Mesothelial cell of epicardium (in vitro differentiated cells): ENCODE data around the gene KCNH2. TPM values are rescaled to one million over a fixed set of nuclear protein-coding genes. Genes with fewer than 3 reads are reported as not detected.
"Not testable (repeated sequence)": the region's sequence is repeated elsewhere in the genome, so short reads cannot be mapped to it uniquely, and the experiment has no call there.

Source experiments
- DNase-seq, 2 experiments: peaks; one replicate each; pipeline ENCODE4 v3.0.0; 2021; ENCODE audit warnings: low spot score in 2 of 2; ENCODE audit not compliant: unreplicated experiment in 2 of 2
- H3K27ac Mint-ChIP-seq: 2 replicates; pipeline ENCODE4 v1.8.0; 2021; ENCODE audit warnings: mixed read lengths
- H3K27me3 Mint-ChIP-seq: 2 replicates; pipeline ENCODE4 v1.8.0; 2021; ENCODE audit warnings: low read depth, mixed read lengths
- H3K36me3 Mint-ChIP-seq: 2 replicates; pipeline ENCODE4 v1.8.0; 2021; ENCODE audit warnings: mixed read lengths
- H3K4me1 Mint-ChIP-seq: 2 replicates; pipeline ENCODE4 v1.8.0; 2021; ENCODE audit warnings: mixed read lengths
- H3K4me3 Mint-ChIP-seq: 2 replicates; pipeline ENCODE4 v1.8.0; 2021; ENCODE audit warnings: mild to moderate bottlenecking, moderate library complexity, mixed read lengths
- H3K9me3 Mint-ChIP-seq: 2 replicates; pipeline ENCODE4 v1.8.0; 2021; ENCODE audit warnings: mixed read lengths
- total RNA-seq: library from RNA; stranded (reverse); gene quantifications from 3 replicates; pipeline ENCODE4 v1.2.1, GENCODE V29; 2021
- TF ChIP-seq, protein P1 (sequence below): fragments of 200-600 bp; sonication (generic); IDR thresholded peaks from one replicate; pipeline ENCODE4 v1.5.0; 2021; ENCODE audit warnings: antibody characterized with exemption; ENCODE audit not compliant: unreplicated experiment

KCNH2 gene
- total RNA-seq, 1 donor from 2014 or later = 11.2 TPM

DNA sequence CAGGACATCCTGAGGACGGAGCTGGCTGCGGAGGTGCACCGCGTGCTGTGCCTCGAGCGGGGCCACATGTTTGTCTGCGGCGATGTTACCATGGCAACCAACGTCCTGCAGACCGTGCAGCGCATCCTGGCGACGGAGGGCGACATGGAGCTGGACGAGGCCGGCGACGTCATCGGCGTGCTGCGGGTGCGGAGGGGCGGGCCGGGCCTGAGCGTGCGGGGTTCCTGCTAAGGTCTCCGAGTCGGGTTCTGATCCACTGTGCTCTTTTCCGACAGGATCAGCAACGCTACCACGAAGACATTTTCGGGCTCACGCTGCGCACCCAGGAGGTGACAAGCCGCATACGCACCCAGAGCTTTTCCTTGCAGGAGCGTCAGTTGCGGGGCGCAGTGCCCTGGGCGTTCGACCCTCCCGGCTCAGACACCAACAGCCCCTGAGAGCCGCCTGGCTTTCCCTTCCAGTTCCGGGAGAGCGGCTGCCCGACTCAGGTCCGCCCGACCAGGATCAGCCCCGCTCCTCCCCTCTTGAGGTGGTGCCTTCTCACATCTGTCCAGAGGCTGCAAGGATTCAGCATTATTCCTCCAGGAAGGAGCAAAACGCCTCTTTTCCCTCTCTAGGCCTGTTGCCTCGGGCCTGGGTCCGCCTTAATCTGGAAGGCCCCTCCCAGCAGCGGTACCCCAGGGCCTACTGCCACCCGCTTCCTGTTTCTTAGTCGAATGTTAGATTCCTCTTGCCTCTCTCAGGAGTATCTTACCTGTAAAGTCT, 35.8 kb upstream of the KCNH2 start:
- Mint-ChIP-seq H3K27me3 (peaks cover 45% of the 10 kb centered on the region), H3K36me3 (peaks cover 6% of the 10 kb centered on the region), H3K4me3 (peak overlapping the region; percentile 43)

DNA sequence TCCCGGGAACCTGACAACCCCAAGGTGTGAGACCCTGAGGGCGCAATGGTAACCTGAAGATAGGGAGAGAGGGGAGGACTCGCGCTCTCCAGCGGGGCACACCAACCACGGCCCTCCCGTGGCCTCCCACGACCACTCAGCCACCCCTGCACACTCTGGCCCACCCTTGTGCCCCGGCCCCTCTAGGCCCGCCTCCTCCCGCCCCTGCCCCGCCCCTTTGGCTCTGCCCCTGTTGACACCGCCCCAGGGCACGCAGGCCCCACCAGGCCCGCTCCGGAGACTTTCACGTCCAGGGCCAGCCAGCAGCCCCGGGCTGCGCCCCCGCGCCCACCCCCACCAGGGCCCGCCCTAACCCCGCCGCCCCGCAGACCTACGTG, 35.2 kb upstream of the KCNH2 start:
- no peak overlapping the region for H3K27ac Mint-ChIP-seq
- peak overlapping the region; percentile 24 for H3K4me3 Mint-ChIP-seq
- H3K4me1 Mint-ChIP-seq = peaks cover 30% of the 10 kb centered on the region
- TF ChIP-seq, protein P1, sequence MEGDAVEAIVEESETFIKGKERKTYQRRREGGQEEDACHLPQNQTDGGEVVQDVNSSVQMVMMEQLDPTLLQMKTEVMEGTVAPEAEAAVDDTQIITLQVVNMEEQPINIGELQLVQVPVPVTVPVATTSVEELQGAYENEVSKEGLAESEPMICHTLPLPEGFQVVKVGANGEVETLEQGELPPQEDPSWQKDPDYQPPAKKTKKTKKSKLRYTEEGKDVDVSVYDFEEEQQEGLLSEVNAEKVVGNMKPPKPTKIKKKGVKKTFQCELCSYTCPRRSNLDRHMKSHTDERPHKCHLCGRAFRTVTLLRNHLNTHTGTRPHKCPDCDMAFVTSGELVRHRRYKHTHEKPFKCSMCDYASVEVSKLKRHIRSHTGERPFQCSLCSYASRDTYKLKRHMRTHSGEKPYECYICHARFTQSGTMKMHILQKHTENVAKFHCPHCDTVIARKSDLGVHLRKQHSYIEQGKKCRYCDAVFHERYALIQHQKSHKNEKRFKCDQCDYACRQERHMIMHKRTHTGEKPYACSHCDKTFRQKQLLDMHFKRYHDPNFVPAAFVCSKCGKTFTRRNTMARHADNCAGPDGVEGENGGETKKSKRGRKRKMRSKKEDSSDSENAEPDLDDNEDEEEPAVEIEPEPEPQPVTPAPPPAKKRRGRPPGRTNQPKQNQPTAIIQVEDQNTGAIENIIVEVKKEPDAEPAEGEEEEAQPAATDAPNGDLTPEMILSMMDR = no peak
- DNase-seq = no peak
- H3K36me3 Mint-ChIP-seq = peaks cover 6% of the 10 kb centered on the region
- peaks cover 41% of the 10 kb centered on the region for H3K27me3 Mint-ChIP-seq
- H3K9me3 Mint-ChIP-seq = no peaks in the 10 kb centered on the region

More for the DNA sequence above, 35.8 kb upstream of the KCNH2 start:
- TF ChIP-seq, protein P1 = no peak
- H3K9me3 Mint-ChIP-seq = no peaks in the 10 kb centered on the region
- peak in 1 of 2 experiments; percentile 66 for DNase-seq
- H3K4me1 Mint-ChIP-seq = peaks cover 32% of the 10 kb centered on the region
- no peak overlapping the region for H3K27ac Mint-ChIP-seq

DNA sequence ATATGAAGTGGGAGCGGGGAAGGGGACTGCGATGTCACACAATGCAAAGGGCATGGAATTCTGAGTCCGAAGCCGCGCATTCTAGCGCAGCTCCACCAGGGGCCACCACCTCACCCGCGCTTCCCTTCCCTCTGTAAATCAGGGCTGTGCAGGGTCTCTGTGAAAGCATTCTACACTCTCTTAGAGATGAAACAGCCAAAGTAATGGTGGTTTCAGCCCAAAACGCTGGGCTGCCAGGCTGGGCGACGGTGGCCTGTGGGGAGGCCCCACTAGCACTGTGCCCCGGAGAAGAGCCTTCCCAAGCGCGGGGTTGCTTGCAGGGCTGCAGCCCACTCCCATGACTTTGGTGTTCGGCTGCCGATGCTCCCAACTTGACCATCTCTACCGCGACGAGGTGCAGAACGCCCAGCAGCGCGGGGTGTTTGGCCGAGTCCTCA, 34.8 kb upstream of the KCNH2 start:
- TF ChIP-seq, protein P1 = peak; percentile 19
- Mint-ChIP-seq H3K36me3 (peaks cover 6% of the 10 kb centered on the region), H3K4me3 (peak overlapping the region; percentile 24), H3K9me3 (no peaks in the 10 kb centered on the region), H3K27ac (no peak overlapping the region), H3K4me1 (peaks cover 30% of the 10 kb centered on the region), H3K27me3 (peaks cover 37% of the 10 kb centered on the region)
- no peak for DNase-seq

DNA sequence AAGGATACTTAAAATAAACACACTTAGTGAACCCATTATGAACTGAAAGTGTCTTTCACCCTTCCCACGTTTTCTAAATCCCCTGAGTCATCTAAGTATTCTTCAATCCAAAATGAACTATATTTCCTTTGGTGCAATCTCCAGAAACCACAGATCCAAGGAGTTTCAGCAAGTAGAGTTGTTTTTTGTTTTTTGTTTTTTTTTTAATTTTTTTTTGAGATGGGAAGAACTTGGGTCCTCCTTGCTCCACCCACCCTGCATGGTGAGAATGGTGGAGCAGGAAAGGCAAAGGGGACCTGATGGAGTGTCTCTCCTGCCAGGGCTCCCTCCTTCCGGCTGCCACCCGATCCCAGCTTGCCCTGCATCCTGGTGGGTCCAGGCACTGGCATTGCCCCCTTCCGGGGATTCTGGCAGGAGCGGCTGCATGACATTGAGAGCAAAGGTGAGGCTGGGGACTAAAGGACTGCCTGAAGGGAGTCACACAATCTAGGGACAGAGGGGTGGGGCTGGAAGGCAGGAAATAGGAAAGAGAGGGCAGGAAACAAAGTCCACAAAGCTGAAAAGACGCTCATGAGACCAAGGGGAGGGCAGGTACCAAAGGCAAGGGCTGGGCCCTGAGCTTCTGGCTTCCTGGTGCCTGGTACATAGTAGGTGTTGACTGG, 34.0 kb upstream of the KCNH2 start:
- H3K27ac Mint-ChIP-seq = no peak overlapping the region
- H3K36me3 Mint-ChIP-seq = peaks cover 6% of the 10 kb centered on the region
- peaks cover 30% of the 10 kb centered on the region for H3K27me3 Mint-ChIP-seq
- H3K9me3 Mint-ChIP-seq = no peaks in the 10 kb centered on the region
- H3K4me1 Mint-ChIP-seq = peaks cover 30% of the 10 kb centered on the region
- H3K4me3 Mint-ChIP-seq = no peak overlapping the region
- TF ChIP-seq, protein P1 = no peak
- no peak for DNase-seq

DNA sequence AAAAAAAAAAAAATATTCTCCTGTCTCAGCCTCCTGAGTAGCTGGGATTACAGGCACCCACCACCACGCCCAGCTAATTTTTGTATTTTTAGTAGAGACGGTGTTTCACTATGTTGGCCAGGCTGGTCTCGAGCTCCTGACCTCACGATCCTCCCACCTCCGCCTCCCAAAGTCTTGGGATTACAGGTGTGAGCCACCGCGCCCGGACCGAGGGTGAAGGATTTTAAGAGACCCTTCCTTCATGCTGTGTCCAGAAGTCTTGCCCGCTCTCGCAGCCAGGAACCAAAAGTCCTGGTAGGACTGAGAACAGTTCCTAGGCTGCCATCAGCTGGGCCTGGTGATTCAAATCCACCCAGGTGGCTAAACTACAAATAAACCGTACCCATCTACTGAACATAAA, 33.5 kb upstream of the KCNH2 start:
- H3K4me1 Mint-ChIP-seq = peaks cover 30% of the 10 kb centered on the region
- not testable (repeated sequence) for H3K36me3 Mint-ChIP-seq, DNase-seq, H3K9me3 Mint-ChIP-seq, H3K27ac Mint-ChIP-seq
- H3K4me3 Mint-ChIP-seq = peak overlapping the region; percentile 26
- peaks cover 28% of the 10 kb centered on the region for H3K27me3 Mint-ChIP-seq

DNA sequence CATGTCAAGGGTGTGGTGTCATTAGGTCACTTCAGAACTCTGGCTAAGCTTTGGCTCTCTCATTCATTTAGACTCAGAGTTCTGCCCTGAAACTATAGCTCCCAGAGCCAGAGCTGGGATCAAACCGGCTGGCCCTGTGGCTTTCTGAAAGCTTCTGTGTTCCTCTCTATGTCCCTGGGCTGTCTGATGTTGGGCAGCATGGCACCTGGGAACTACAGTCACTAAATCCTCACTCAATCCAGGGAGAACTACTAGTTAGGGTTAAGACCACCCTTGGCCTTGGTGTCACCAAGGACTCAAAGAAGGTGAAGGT, 32.9 kb upstream of the KCNH2 start:
- TF ChIP-seq, protein P1 = no peak
- Mint-ChIP-seq H3K27me3 (peaks cover 22% of the 10 kb centered on the region), H3K9me3 (no peaks in the 10 kb centered on the region), H3K4me3 (peak overlapping the region; percentile 60), H3K4me1 (peaks cover 30% of the 10 kb centered on the region), H3K27ac (no peak overlapping the region), H3K36me3 (peaks cover 6% of the 10 kb centered on the region)
- no peak for DNase-seq
